ENCODE data around the gene GRAMD1B.

GRAMD1B gene

GRCh38 chr11:123641495-123641840 is 211.4 kb downstream of the GRAMD1B start:
- no peak for TF ChIP-seq CTCF (IDR thresholded peaks at IDR 0.05; ENCODE audit: low read length, missing control alignments)
- DNase-seq (ENCODE audit: low read depth), result no peak
- no peak overlapping the region for H3K4me3 ChIP-seq (replicated peaks; ENCODE audit: low read depth, low read length)

- no peak for DNase-seq (ENCODE audit: low read depth)
- no peak for TF ChIP-seq CTCF (IDR thresholded peaks at IDR 0.05; ENCODE audit: low read length, missing control alignments)
- no peak overlapping the region for H3K4me3 ChIP-seq (replicated peaks; ENCODE audit: low read depth, low read length)
These were observed 212.4 kb downstream of the GRAMD1B start for GRCh38 chr11:123642435-123642834.

- DNase-seq (ENCODE audit: low read depth), result no peak
- no peak for TF ChIP-seq CTCF (IDR thresholded peaks at IDR 0.05; ENCODE audit: low read length, missing control alignments)
- no peak overlapping the region for H3K4me3 ChIP-seq (replicated peaks; ENCODE audit: low read depth, low read length)
These were observed 215.4 kb downstream of the GRAMD1B start for GRCh38 chr11:123645286-123645975.

GRCh38 chr11:123650901-123651300 is 220.8 kb downstream of the GRAMD1B start:
- H3K4me3 ChIP-seq (replicated peaks; ENCODE audit: low read depth, low read length), result no peak overlapping the region
- TF ChIP-seq CTCF (IDR thresholded peaks at IDR 0.05; ENCODE audit: low read length, missing control alignments), result no peak
- no peak for DNase-seq (ENCODE audit: low read depth)

- no peak for TF ChIP-seq CTCF (IDR thresholded peaks at IDR 0.05; ENCODE audit: low read length, missing control alignments)
- DNase-seq (ENCODE audit: low read depth), result no peak
- no peak overlapping the region for H3K4me3 ChIP-seq (replicated peaks; ENCODE audit: low read depth, low read length)
These were observed 222.5 kb downstream of the GRAMD1B start for GRCh38 chr11:123652599-123652998.

GRCh38 chr11:123653483-123653826 is 223.4 kb downstream of the GRAMD1B start:
- H3K4me3 ChIP-seq (replicated peaks; ENCODE audit: low read depth, low read length), result no peak overlapping the region
- DNase-seq (ENCODE audit: low read depth), result no peak
- no peak for TF ChIP-seq CTCF (IDR thresholded peaks at IDR 0.05; ENCODE audit: low read length, missing control alignments)

- peak overlapping the region; percentile 61 for H3K4me3 ChIP-seq (replicated peaks; ENCODE audit: low read depth, low read length)
- DNase-seq (ENCODE audit: low read depth), result peak; percentile 46
- TF ChIP-seq CTCF (IDR thresholded peaks at IDR 0.05; ENCODE audit: low read length, missing control alignments), result no peak
These were observed 223.9 kb downstream of the GRAMD1B start for GRCh38 chr11:123653827-123654565.
